HL-60/S4 treated with phorbol 12-myristate 13-acetate at 8.2 ng/mL for 4 days and 3 days (cell line): ENCODE measurements around the gene ART5.
"Not testable (repeated sequence)": the region's sequence is repeated elsewhere in the genome, so short reads cannot be mapped to it uniquely, and the experiment has no call there.

ENCODE experiments used
- in situ Hi-C: fragments of 300-500 bp; cut with MboI; formaldehyde crosslinking; loops from 2 replicates; pipeline ENCODE4 v1.15.0; 2022; ENCODE audit warnings: low sequenced_read_pairs

ART5 gene

GRCh38 chr11:3658252-3658651, 16.5 kb upstream of the ART5 start:
- in situ Hi-C loops, result no loop called here

- in situ Hi-C loops, result not testable (repeated sequence)
These were observed 15.5 kb upstream of the ART5 start for GRCh38 chr11:3657331-3657730.

GRCh38 chr11:3655547-3655946, 13.8 kb upstream of the ART5 start:
- in situ Hi-C loops, result no loop called here

GRCh38 chr11:3652514-3652913, 10.7 kb upstream of the ART5 start:
- in situ Hi-C loops, result not testable (repeated sequence)

GRCh38 chr11:3649374-3649773, 7.6 kb upstream of the ART5 start:
- in situ Hi-C loops, result not testable (repeated sequence)

- in situ Hi-C loops, result not testable (repeated sequence)
These were observed 7.1 kb upstream of the ART5 start for GRCh38 chr11:3648843-3649242.

- in situ Hi-C loops, result no loop called here
These were observed 3.8 kb upstream of the ART5 start for GRCh38 chr11:3645552-3645951.

- in situ Hi-C loops, result no loop called here
These were observed 3.0 kb upstream of the ART5 start, which contains the start of gene ART1 for GRCh38 chr11:3644817-3645235. Gene ART1, plus strand, starts transcription at chr11:3645128. Its CDS starts 14,086 bp downstream, at chr11:3659214.

- in situ Hi-C loops, result not testable (repeated sequence)
These were observed 1.3 kb upstream of the ART5 start for GRCh38 chr11:3643102-3643546.

GRCh38 chr11:3642071-3642951, 519 bp upstream of the ART5 start:
- in situ Hi-C loops, result no loop called here

- in situ Hi-C loops, result no loop called here
These were observed 601 bp downstream of the ART5 start for GRCh38 chr11:3641191-3641590.

GRCh38 chr11:3639841-3640240, 2.0 kb downstream of the ART5 start:
- in situ Hi-C loops, result no loop called here

GRCh38 chr11:3638513-3638912, 3.3 kb downstream of the ART5 start:
- in situ Hi-C loops, result no loop called here

- in situ Hi-C loops, result no loop called here
These were observed 4.6 kb downstream of the ART5 start for GRCh38 chr11:3637201-3637600.

GRCh38 chr11:3635641-3636375, 6.0 kb downstream of the ART5 start:
- in situ Hi-C loops, result no loop called here

GRCh38 chr11:3632070-3632660, 9.6 kb downstream of the ART5 start:
- in situ Hi-C loops, result no loop called here

- in situ Hi-C loops, result no loop called here
These were observed 10.5 kb downstream of the ART5 start for GRCh38 chr11:3631331-3631730.

GRCh38 chr11:3627291-3627690, 14.5 kb downstream of the ART5 start:
- in situ Hi-C loops, result no loop called here

- in situ Hi-C loops, result no loop called here
These were observed 15.4 kb downstream of the ART5 start for GRCh38 chr11:3626250-3626960.

GRCh38 chr11:3623767-3624458, 17.9 kb downstream of the ART5 start:
- in situ Hi-C loops, result no loop called here
